ENCODE results near the gene PLA2G4B. TPM values are rescaled to one million over a fixed set of nuclear protein-coding genes. Genes with fewer than 3 reads are reported as not detected.

The PLA2G4B gene
- total and polyA plus RNA-seq, 9 donors, result 4.8 to 17.5 (median 10.6) TPM

DNA sequence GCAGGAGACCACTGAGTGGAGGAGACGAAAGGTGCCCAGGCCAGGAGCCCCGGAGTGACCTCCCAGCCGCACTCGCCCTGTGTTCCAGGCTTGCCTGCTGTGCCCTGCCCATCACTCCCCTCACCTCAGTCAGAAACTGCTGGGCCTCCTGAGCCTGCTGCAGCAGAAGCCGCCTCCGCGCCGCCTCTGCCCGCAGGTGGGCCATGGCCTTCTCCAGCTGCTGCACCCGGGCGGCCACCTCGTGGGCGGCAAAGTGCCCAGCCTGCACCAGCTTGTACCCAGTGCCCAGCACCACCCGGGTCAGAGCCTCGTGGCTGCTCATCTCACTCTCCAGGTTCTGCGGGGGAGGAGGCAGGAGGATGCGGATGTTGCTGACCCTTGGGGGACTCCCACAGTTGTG is 17.6 kb downstream of the PLA2G4B start:
- no peak for DNase-seq
- no peak for TF ChIP-seq EP300 (IDR thresholded peaks at IDR 0.05)
- TF ChIP-seq, protein P1, sequence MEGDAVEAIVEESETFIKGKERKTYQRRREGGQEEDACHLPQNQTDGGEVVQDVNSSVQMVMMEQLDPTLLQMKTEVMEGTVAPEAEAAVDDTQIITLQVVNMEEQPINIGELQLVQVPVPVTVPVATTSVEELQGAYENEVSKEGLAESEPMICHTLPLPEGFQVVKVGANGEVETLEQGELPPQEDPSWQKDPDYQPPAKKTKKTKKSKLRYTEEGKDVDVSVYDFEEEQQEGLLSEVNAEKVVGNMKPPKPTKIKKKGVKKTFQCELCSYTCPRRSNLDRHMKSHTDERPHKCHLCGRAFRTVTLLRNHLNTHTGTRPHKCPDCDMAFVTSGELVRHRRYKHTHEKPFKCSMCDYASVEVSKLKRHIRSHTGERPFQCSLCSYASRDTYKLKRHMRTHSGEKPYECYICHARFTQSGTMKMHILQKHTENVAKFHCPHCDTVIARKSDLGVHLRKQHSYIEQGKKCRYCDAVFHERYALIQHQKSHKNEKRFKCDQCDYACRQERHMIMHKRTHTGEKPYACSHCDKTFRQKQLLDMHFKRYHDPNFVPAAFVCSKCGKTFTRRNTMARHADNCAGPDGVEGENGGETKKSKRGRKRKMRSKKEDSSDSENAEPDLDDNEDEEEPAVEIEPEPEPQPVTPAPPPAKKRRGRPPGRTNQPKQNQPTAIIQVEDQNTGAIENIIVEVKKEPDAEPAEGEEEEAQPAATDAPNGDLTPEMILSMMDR (IDR thresholded peaks at IDR 0.05), result no peak
- no peak for TF ChIP-seq POLR2A (IDR thresholded peaks at IDR 0.05)
- Histone ChIP-seq H3K36me3 (no peaks in the 10 kb centered on the region), H3K9me3 (no peaks in the 10 kb centered on the region), H3K27me3 (no peaks in the 10 kb centered on the region), H3K27ac (no peak overlapping the region), H3K4me3 (no peak overlapping the region), H3K4me1 (ENCODE audit: insufficient read depth) (no peaks in the 10 kb centered on the region)
- intact Hi-C loops (cut with DNase I), result no loop called here
- WGBS, 3 donors, result 80 to 85% (median 83%) methylated on average over 17 of the region's 17 CpGs

DNA sequence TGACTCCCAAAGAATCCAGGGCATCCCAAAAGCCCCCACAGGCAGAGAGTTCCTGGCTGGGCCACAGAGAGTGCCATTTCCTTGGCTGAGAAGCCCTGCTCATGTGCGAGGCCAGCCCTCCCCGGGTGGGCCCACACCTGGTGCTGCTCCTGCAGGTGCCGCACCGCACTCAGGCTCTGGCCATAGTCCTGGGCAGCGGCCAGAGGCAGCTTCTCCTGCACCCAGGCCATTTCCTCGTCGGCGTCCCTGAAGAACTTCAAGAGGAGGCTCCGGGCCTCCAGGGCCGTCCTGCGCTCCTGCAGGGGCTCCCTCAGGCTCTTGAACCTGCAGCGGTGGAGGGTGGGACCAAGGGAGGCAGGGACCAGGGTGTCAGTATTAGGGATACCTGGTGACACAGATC is 18.1 kb downstream of the PLA2G4B start:
- H3K4me3 ChIP-seq, result no peak overlapping the region
- H3K27me3 ChIP-seq, result no peaks in the 10 kb centered on the region
- no peaks in the 10 kb centered on the region for H3K9me3 ChIP-seq
- H3K4me1 ChIP-seq (ENCODE audit: insufficient read depth), result no peaks in the 10 kb centered on the region
- TF ChIP-seq, protein P1 (IDR thresholded peaks at IDR 0.05), result no peak
- TF ChIP-seq EP300 (IDR thresholded peaks at IDR 0.05) (no peak), POLR2A (IDR thresholded peaks at IDR 0.05) (no peak)
- WGBS, 3 donors, result 92 to 93% (median 93%) methylated on average over 12 of the region's 12 CpGs
- no peak for DNase-seq
- intact Hi-C loops (cut with DNase I), result no loop called here
- H3K36me3 ChIP-seq, result no peaks in the 10 kb centered on the region
- no peak overlapping the region for H3K27ac ChIP-seq

DNA sequence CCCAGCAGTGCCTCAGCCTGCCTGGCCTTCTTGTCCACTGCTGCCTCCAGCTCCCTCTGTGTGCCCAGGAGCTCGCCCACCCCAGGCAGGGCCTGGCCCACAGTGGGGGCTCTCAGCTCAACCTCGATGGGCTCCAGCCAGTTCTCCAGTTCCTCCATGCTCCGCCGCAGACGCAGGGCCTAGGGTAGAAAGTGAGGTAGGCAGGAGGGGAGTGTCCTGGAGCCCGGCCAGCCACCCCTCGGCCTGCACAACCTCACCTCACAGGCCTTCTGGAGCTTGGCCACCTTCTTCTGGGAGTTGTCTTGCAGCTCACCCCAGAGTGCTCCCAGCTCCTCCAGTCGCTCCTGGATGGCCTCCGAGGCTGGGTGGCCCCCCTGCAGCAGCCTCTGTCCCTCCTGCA is 18.7 kb downstream of the PLA2G4B start:
- intact Hi-C loops (cut with DNase I), result no loop called here
- H3K36me3 ChIP-seq, result no peaks in the 10 kb centered on the region
- TF ChIP-seq POLR2A (IDR thresholded peaks at IDR 0.05), result no peak
- TF ChIP-seq, protein P1 (IDR thresholded peaks at IDR 0.05), result no peak
- TF ChIP-seq EP300 (IDR thresholded peaks at IDR 0.05), result no peak
- H3K9me3 ChIP-seq, result no peaks in the 10 kb centered on the region
- H3K27me3 ChIP-seq, result no peaks in the 10 kb centered on the region
- no peak overlapping the region for H3K4me3 ChIP-seq
- H3K27ac ChIP-seq, result no peak overlapping the region
- 79 to 84% (median 84%) methylated on average over 9 of the region's 9 CpGs for WGBS, 3 donors
- DNase-seq, result no peak
- no peaks in the 10 kb centered on the region for H3K4me1 ChIP-seq (ENCODE audit: insufficient read depth)

DNA sequence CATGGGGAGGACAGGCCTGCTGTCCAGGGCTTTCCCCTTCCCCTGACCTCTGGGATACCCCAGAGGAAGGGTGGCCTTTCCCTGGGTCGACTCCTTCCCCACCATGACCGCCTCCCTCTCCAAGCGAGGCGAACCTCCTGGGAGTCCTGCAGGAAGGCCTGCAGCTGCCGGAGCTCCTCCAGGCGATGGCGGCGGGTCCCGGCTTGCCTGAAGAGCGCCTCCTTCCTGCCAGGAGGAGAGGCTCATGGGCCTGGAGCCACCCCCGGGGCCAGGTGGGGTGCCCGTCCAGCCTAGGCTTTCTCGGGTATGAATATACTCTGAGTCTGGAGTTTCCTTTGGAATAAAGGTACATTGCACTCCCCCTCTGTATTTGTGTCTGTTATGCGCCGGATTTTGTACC is 20.1 kb downstream of the PLA2G4B start:
- H3K4me1 ChIP-seq (ENCODE audit: insufficient read depth), result no peaks in the 10 kb centered on the region
- intact Hi-C loops (cut with DNase I), result no loop called here
- H3K27ac ChIP-seq, result no peak overlapping the region
- H3K4me3 ChIP-seq, result no peak overlapping the region
- DNase-seq, result no peak
- H3K9me3 ChIP-seq, result no peaks in the 10 kb centered on the region
- no peaks in the 10 kb centered on the region for H3K27me3 ChIP-seq
- WGBS, 3 donors, result 83 to 88% (median 87%) methylated on average over 15 of the region's 15 CpGs
- H3K36me3 ChIP-seq, result no peaks in the 10 kb centered on the region
- TF ChIP-seq, protein P1 (IDR thresholded peaks at IDR 0.05), result no peak
- TF ChIP-seq POLR2A (IDR thresholded peaks at IDR 0.05), result no peak
- TF ChIP-seq EP300 (IDR thresholded peaks at IDR 0.05), result no peak
